GM06990 (cell line): ENCODE measurements around the gene HNRNPAB.

Experiments
- DNase-seq: peaks from one replicate; pipeline ENCODE4 v3.0.0-alpha.2; 2011; ENCODE audit not compliant: insufficient read length; ENCODE audit errors: extremely low read depth
- H3K27me3 ChIP-seq: replicated peaks from 2 replicates; pipeline ENCODE4 v1.6.0; 2011; ENCODE audit warnings: low read length; ENCODE audit not compliant: control insufficient read depth, insufficient read depth
- H3K36me3 ChIP-seq: 2 replicates; pipeline ENCODE4 v1.5.1; 2011; ENCODE audit warnings: low read length; ENCODE audit not compliant: control insufficient read depth, insufficient read depth
- H3K4me3 ChIP-seq: replicated peaks from 2 replicates; pipeline ENCODE4 v1.5.1; 2011; ENCODE audit warnings: low read depth, mild to moderate bottlenecking, control low read depth, low read length
- CTCF ChIP-seq: IDR thresholded peaks from 2 replicates; pipeline ENCODE4 v1.5.1; 2011; ENCODE audit warnings: low read length, control low read depth, mild to moderate bottlenecking, inconsistent platforms; ENCODE audit not compliant: insufficient read depth, poor library complexity, severe bottlenecking

Gene HNRNPAB

GRCh38 chr5:178207917-178208280 is 3.6 kb downstream of the HNRNPAB start:
- H3K27me3 ChIP-seq = no peaks in the 10 kb centered on the region
- H3K4me3 ChIP-seq = no peak overlapping the region
- no peak for TF ChIP-seq CTCF
- H3K36me3 ChIP-seq = peaks cover 57% of the 10 kb centered on the region
- DNase-seq = no peak

DNA sequence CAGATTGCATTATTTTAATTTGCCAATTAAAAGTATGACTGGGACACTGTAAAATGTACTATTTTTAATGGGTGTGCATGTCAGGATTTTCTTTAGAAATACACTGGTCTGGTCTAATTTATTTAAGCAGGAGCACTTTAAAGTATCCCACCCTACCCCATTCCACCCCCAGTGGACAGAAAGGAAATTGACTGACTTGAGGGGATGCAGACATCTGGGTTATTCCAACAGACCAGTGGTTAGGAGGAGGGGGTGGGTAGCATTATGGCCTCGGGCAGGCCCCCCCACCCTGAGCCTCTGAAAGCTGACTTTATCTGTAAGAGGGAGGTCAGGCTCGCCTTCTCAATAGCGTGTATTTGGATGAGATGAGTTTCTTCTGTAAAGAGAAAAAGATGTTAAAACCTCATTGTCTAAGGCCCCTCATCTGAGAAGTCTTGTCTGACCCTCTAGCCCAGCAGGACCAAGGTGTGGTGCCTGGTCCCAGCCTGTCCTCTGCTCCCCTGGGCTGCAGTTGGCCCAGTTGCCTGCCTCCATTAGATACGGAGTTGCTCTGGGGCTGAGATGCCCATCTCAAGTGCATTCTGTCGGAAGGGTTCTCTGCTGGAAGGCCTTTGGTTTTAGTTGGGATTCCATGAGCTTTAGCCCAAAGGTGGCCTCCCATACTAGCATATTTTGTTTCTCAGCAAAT is 4.4 kb downstream of the HNRNPAB start:
- no peak overlapping the region for H3K4me3 ChIP-seq
- peak; percentile 11 for TF ChIP-seq CTCF
- no peaks in the 10 kb centered on the region for H3K27me3 ChIP-seq
- DNase-seq = no peak
- peaks cover 63% of the 10 kb centered on the region for H3K36me3 ChIP-seq

- no peak for DNase-seq
- Histone ChIP-seq H3K27me3 (no peaks in the 10 kb centered on the region), H3K36me3 (peaks cover 67% of the 10 kb centered on the region), H3K4me3 (no peak overlapping the region)
- no peak for TF ChIP-seq CTCF
Measured at GRCh38 chr5:178209334-178210072, 5.2 kb downstream of the HNRNPAB start.

DNA sequence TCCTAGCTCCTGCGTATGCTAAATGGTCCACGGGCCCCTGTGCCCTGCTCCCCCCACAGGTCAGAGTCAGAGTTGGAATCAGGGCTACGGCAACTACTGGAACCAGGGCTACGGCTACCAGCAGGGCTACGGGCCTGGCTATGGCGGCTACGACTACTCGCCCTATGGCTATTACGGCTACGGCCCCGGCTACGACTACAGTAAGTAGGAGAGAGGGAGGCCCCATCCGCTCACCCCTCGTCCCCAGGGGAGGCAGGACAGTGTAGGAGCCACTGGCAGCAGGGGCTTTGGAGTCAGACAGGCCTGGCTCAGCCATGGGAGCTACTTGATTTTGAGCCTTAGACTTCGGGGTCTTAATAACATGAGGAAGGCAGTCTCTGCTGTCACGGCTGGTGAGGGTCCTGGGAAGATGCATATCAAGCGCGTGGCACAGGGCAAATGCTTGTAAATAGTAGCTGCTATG is 5.8 kb downstream of the HNRNPAB start:
- no peak for DNase-seq
- Histone ChIP-seq H3K4me3 (no peak overlapping the region), H3K36me3 (peaks cover 71% of the 10 kb centered on the region), H3K27me3 (no peaks in the 10 kb centered on the region)
- TF ChIP-seq CTCF = no peak

DNA sequence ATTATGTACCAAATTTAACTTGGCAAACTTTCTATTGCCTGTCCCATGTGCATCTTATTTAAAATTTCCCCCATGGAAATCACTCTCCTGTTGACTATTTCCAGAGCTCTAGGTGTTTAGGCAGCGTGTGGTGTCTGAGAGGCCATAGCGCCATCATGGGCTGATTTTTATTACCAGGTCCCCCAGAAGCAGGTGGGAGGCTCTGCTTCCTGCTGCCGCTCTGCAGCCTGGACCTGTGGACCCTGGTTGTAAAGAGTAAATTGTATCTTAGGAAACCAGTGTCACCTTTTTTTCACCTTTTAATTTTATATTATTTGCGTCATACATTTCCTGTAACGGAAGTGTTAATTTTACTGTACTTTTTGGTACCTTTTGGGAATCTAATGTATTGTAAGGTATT is 6.4 kb downstream of the HNRNPAB start:
- no peak for DNase-seq
- Histone ChIP-seq H3K4me3 (no peak overlapping the region), H3K36me3 (peaks cover 73% of the 10 kb centered on the region), H3K27me3 (no peaks in the 10 kb centered on the region)
- TF ChIP-seq CTCF = no peak
